Measurements from ENCODE around the gene TTC34. TPM values are rescaled to one million over a fixed set of nuclear protein-coding genes. Genes with fewer than 3 reads are reported as not detected.

The TTC34 gene
- polyA plus RNA-seq, 1 donor (not counting 4 experiments of a cell fraction or from before 2014, with no cell fraction given) = 0.04 TPM

DNA sequence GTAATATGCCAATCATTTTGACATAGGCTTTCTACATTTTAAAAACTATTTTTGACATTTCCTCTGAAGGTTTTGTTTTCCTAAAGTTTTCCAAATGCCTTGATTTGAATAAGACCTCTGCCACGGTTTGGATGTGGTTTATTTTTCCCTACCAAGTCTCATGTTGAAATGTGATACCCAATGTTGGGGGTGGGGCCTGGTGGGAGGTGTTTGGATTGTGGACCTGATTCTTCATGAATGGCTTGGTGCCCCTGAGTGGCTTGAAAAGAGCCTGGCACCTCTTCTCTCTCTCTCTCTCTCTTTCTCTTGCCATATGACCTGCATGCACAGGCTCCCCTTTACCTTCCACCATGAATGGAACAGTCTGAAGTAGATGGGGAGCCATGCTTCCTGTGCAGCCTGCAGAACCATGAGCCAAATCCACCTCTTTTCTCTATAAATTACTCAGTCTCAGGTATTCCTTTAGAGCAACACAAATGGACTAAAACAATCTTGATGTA lies 183.5 kb downstream of the TTC34 start:
- DNase-seq (ENCODE audit: low read depth, low spot score) (no peak), FAIRE-seq (no peak)
- no peak overlapping the region for H3K4me3 ChIP-seq (ENCODE audit: control insufficient read depth in 2 of 3, extremely low read depth in 1 of 3, insufficient read depth in 2 of 3, low read depth in 1 of 3, low read length in 3 of 3)
- dilution Hi-C loops (cut with MboI; ENCODE audit: extremely low pct_ligation_motif_present, low sequenced_read_pairs) = no loop called here
- no peak overlapping the region for H3K4me2 ChIP-seq (ENCODE audit: control insufficient read depth, extremely low read depth, insufficient read depth, low read depth, low read length)
- H3K9me1 ChIP-seq (ENCODE audit: control insufficient read depth, extremely low read depth, insufficient read depth, low read length) = no peaks in the 10 kb centered on the region
- no peaks in the 10 kb centered on the region for H3K36me3 ChIP-seq (ENCODE audit: control insufficient read depth in 2 of 2, extremely low read depth in 1 of 2, insufficient read depth in 2 of 2, low read length in 2 of 2)
- H3K9me3 ChIP-seq (ENCODE audit: control insufficient read depth, low read depth, low read length) = no peaks in the 10 kb centered on the region
- no peaks in the 10 kb centered on the region for H3K79me2 ChIP-seq (ENCODE audit: control insufficient read depth, insufficient read depth, low read length)
- TF ChIP-seq EZH2 (IDR thresholded peaks at IDR 0.05; ENCODE audit: low read length) = no peak
- TF ChIP-seq, protein P1, sequence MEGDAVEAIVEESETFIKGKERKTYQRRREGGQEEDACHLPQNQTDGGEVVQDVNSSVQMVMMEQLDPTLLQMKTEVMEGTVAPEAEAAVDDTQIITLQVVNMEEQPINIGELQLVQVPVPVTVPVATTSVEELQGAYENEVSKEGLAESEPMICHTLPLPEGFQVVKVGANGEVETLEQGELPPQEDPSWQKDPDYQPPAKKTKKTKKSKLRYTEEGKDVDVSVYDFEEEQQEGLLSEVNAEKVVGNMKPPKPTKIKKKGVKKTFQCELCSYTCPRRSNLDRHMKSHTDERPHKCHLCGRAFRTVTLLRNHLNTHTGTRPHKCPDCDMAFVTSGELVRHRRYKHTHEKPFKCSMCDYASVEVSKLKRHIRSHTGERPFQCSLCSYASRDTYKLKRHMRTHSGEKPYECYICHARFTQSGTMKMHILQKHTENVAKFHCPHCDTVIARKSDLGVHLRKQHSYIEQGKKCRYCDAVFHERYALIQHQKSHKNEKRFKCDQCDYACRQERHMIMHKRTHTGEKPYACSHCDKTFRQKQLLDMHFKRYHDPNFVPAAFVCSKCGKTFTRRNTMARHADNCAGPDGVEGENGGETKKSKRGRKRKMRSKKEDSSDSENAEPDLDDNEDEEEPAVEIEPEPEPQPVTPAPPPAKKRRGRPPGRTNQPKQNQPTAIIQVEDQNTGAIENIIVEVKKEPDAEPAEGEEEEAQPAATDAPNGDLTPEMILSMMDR (optimal IDR thresholded peaks at IDR 0.05 in 1 of 3, IDR thresholded peaks at IDR 0.05 in 1 of 3, conservative IDR thresholded peaks at IDR 0.05 in 1 of 3; ENCODE audit: extremely low read depth in 1 of 3, insufficient read depth in 2 of 3, low read length in 3 of 3) = no peak
- H4K20me1 ChIP-seq (ENCODE audit: control insufficient read depth, extremely low read depth, insufficient read depth, low read length) = no peaks in the 10 kb centered on the region
- H3K9ac ChIP-seq (ENCODE audit: control insufficient read depth, extremely low read depth, insufficient read depth, low read length) = no peak overlapping the region
- H3K27me3 ChIP-seq (ENCODE audit: control insufficient read depth, extremely low read depth, insufficient read depth, low read length) = no peaks in the 10 kb centered on the region
- no peak overlapping the region for H3K27ac ChIP-seq (ENCODE audit: control insufficient read depth, insufficient read depth, low read length)
- H2AFZ ChIP-seq (ENCODE audit: control insufficient read depth, low read length) = no peak overlapping the region
- no peaks in the 10 kb centered on the region for H3K4me1 ChIP-seq (ENCODE audit: control insufficient read depth, extremely low read depth, insufficient read depth, low read length)

DNA sequence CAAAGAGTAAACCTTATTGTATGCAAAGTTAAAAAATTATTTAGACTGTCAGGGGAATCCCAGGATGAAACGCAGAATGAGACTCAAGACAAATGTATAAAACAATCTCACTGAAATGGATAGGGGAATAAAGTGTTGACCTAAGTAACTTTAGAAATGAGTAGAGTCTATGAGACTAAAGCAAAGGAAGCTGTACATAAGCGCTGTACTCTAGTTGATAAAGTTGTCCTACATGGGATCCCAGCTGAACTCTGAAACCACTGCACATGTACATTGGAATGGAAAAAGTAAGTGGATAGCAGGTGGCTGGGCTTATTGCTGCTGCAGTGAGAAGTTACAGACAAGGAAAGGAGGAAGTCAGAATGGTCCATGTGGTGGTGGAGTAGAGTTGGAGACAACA lies 187.3 kb downstream of the TTC34 start:
- Histone ChIP-seq H3K4me1 (ENCODE audit: control insufficient read depth, extremely low read depth, insufficient read depth, low read length) (no peaks in the 10 kb centered on the region), H3K9ac (ENCODE audit: control insufficient read depth, extremely low read depth, insufficient read depth, low read length) (no peak overlapping the region), H3K4me3 (ENCODE audit: control insufficient read depth in 2 of 3, extremely low read depth in 1 of 3, insufficient read depth in 2 of 3, low read depth in 1 of 3, low read length in 3 of 3) (no peak overlapping the region), H3K4me2 (ENCODE audit: control insufficient read depth, extremely low read depth, insufficient read depth, low read depth, low read length) (no peak overlapping the region), H3K27ac (ENCODE audit: control insufficient read depth, insufficient read depth, low read length) (no peak overlapping the region), H3K9me3 (ENCODE audit: control insufficient read depth, low read depth, low read length) (no peaks in the 10 kb centered on the region), H4K20me1 (ENCODE audit: control insufficient read depth, extremely low read depth, insufficient read depth, low read length) (no peaks in the 10 kb centered on the region), H3K36me3 (ENCODE audit: control insufficient read depth in 2 of 2, extremely low read depth in 1 of 2, insufficient read depth in 2 of 2, low read length in 2 of 2) (no peaks in the 10 kb centered on the region), H2AFZ (ENCODE audit: control insufficient read depth, low read length) (no peak overlapping the region), H3K27me3 (ENCODE audit: control insufficient read depth, extremely low read depth, insufficient read depth, low read length) (no peaks in the 10 kb centered on the region), H3K9me1 (ENCODE audit: control insufficient read depth, extremely low read depth, insufficient read depth, low read length) (no peaks in the 10 kb centered on the region), H3K79me2 (ENCODE audit: control insufficient read depth, insufficient read depth, low read length) (no peaks in the 10 kb centered on the region)
- dilution Hi-C loops (cut with MboI; ENCODE audit: extremely low pct_ligation_motif_present, low sequenced_read_pairs) = no loop called here
- no peak for FAIRE-seq
- no peak for DNase-seq (ENCODE audit: low read depth, low spot score)
- TF ChIP-seq, protein P1 (optimal IDR thresholded peaks at IDR 0.05 in 1 of 3, IDR thresholded peaks at IDR 0.05 in 1 of 3, conservative IDR thresholded peaks at IDR 0.05 in 1 of 3; ENCODE audit: extremely low read depth in 1 of 3, insufficient read depth in 2 of 3, low read length in 3 of 3) = no peak
- TF ChIP-seq EZH2 (IDR thresholded peaks at IDR 0.05; ENCODE audit: low read length) = no peak
